Activated CD8-positive, alpha-beta memory T cell treated with anti-CD3 and anti-CD28 coated beads, Interleukin-2, amount 50 U/mL, for 24 hours (primary cell): ENCODE data around the gene CDK5R1.

Experiments used
- DNase-seq: peaks from one replicate; pipeline ENCODE4 v3.0.0-alpha.2; 2020; ENCODE audit errors: extremely low read depth

Gene CDK5R1

GRCh38 chr17:32471652-32472051 lies 15.1 kb upstream of the CDK5R1 start:
- no peak for DNase-seq

GRCh38 chr17:32475258-32475657 lies 11.5 kb upstream of the CDK5R1 start:
- DNase-seq = no peak

- no peak for DNase-seq
Observed at GRCh38 chr17:32477220-32477619, 9.6 kb upstream of the CDK5R1 start.

GRCh38 chr17:32479074-32479617 lies 7.6 kb upstream of the CDK5R1 start:
- DNase-seq = no peak

- no peak for DNase-seq
Observed at GRCh38 chr17:32481193-32481592, 5.6 kb upstream of the CDK5R1 start.

- no peak for DNase-seq
Observed at GRCh38 chr17:32482568-32483320, 4.0 kb upstream of the CDK5R1 start.

GRCh38 chr17:32483451-32484019 lies 3.3 kb upstream of the CDK5R1 start:
- DNase-seq = no peak

GRCh38 chr17:32484041-32484461 lies 2.7 kb upstream of the CDK5R1 start:
- DNase-seq = no peak

- no peak for DNase-seq
Observed at GRCh38 chr17:32484628-32485027, 2.2 kb upstream of the CDK5R1 start.

GRCh38 chr17:32485261-32486110 lies 1.3 kb upstream of the CDK5R1 start:
- DNase-seq = no peak

GRCh38 chr17:32486111-32486700 lies 587 bp upstream of the CDK5R1 start:
- no peak for DNase-seq

GRCh38 chr17:32487473-32488176 lies 832 bp downstream of the CDK5R1 start:
- no peak for DNase-seq

GRCh38 chr17:32488177-32488542 lies 1.4 kb downstream of the CDK5R1 start:
- no peak for DNase-seq

GRCh38 chr17:32488604-32489180 lies 1.9 kb downstream of the CDK5R1 start:
- no peak for DNase-seq

- DNase-seq = no peak
Observed at GRCh38 chr17:32489320-32490100, 2.7 kb downstream of the CDK5R1 start.

GRCh38 chr17:32490101-32490482 lies 3.3 kb downstream of the CDK5R1 start:
- no peak for DNase-seq

GRCh38 chr17:32491371-32492263 lies 4.8 kb downstream of the CDK5R1 start:
- DNase-seq = no peak

GRCh38 chr17:32492264-32492589 lies 5.4 kb downstream of the CDK5R1 start:
- no peak for DNase-seq

GRCh38 chr17:32492648-32493289 lies 6.0 kb downstream of the CDK5R1 start:
- no peak for DNase-seq
